Testis (tissue), 2 donors: Measurements from ENCODE around the gene FSD1.

Experiments
- CTCF ChIP-seq, 3 experiments: fragments of 450-650 bp in 2 of 3; fragments of 200-600 bp in 1 of 3; sonication (generic) in 1 of 3; IDR thresholded peaks; one replicate each; pipeline ENCODE4 v1.5.1; 2016 to 2019; ENCODE audit warnings: antibody characterized with exemption in 3 of 3, mild to moderate bottlenecking in 2 of 3, moderate library complexity in 1 of 3
- POLR2A ChIP-seq: fragments of 450-650 bp; IDR thresholded peaks from one replicate; pipeline ENCODE4 v1.6.1; 2017; ENCODE audit warnings: antibody characterized with exemption, mild to moderate bottlenecking, moderate library complexity

- TF ChIP-seq POLR2A (no peak), CTCF (IDR thresholded peaks at IDR 0.05) (no peak)
Observed at GRCh38 chr19:4268816-4269430, 35.5 kb upstream of the FSD1 start.
